Activated CD4-positive, alpha-beta T cell treated with anti-CD3 and anti-CD28 coated beads for 48 hours (primary cell): ENCODE data around the gene ABI1.
"Not testable (repeated sequence)": the region's sequence is repeated elsewhere in the genome, so short reads cannot be mapped to it uniquely, and the experiment has no call there.

Experiments used
- DNase-seq: peaks from one replicate; pipeline ENCODE4 v3.0.0-alpha.2; 2020

ABI1 gene

DNA sequence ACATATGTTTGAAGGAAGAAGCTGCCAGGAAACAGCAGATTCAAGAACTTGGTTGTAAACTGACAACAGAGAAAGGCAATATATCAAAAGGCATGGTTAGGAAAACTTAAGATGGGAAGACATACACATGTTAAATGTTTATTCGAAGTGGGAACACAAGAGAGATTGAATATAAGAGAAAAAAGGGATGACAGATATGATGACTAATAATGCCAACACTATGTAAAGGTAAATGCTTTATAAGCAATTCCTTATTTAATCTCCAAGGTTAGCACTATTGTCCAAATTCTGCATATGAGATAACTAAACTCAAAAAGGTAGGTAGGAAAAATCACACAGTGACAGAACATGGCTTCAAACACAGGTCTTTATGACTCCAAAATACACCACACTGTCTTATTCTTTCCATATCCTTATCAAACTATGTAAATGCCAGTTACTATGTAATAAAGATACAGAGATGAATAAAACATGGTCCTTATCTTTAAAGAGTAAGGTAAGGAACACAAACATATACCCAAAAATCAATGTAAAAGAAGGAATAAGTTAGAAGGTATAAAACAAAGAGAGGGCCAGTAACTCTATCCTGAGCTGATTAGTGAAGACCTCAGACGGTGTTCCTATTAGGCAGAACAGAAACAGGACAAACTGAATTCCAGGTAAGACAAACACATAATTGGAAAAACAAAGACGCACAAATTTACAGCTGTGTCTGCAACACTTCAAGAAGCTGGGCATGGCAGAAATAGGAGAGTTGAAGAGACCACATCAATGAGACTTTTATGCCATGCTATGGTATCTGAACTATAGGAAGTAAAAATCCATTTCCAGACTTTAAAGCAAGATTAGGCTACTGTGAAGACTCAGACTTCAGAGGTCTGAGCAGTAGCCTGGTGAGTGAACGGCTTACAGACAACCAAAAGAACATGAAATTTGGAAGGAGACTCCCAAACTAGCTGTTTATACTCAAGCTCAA lies 56.1 kb downstream of the ABI1 start:
- DNase-seq = no peak

DNA sequence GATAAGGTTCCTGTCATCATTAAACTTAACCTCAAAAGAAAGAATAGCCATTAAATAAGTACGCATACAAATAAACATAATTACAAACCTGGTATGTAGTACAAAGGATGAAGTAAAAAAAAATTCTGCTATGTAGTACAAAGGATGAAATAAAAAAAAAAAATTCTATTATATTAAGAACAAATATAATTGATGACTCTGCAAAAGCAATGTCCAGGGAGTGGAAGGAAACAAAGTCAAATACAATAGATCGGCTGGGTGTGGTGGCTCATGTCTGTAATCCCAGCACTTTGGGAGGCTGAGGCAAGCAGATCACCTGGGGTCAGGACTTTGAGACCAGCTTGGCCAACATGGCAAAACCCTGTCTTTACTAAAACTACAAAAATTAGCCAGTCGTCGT lies 56.9 kb downstream of the ABI1 start:
- DNase-seq = no peak

DNA sequence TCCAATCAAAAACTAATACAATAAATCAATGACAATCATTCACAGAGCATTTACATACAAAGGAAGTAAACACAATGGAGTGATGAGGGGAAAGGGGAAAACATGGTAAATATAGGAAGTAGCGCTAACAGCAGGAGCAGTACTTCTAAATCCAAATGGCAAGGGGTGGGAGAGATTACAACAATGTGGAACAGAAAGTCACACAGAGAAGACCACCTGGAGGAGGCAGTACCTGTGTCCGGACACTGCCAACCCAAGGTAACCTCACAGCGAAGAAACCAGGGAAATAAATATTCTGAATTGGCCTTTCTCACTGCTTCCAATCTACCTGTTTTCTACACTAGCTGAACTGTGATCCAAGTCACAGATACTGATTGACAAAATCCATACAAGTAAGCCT lies 58.2 kb downstream of the ABI1 start:
- no peak for DNase-seq

DNA sequence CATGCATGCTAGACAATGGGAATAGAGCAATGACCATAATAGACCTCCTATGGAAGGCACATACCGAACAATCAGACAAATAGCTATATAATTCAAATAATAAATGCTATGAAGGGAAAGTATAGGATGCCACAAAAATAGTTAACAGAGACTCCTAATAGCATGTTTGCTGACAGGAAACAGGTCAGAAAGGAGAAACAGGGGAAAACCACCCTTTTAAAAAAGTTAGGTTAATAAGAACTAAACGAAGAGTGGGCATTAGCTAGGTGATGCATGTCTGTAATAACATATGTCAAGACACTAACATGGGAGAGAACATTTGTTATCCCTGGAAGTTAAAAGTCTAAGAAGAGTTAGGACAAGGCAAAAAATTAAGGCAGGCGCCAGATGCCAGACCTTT lies 58.9 kb downstream of the ABI1 start:
- DNase-seq = no peak

DNA sequence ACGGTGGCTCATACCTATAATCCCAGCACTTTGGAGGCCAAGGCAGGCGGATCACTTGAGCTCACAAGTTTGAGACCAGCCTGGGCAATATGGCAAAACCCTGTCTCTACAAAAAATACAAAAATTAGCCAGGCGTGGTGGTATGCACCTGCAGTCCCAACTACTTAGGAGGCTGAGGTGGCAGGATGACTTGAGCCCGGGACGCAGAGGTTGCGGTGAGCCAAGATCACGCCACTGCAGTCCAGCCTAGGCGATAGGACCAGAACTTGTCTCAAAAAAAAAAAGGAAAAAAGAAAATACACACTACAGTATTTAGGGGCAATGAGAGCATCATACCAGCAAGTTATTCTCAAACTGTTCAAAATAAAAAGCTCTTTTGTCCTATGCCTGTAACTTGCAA lies 59.5 kb downstream of the ABI1 start:
- DNase-seq = no peak

DNA sequence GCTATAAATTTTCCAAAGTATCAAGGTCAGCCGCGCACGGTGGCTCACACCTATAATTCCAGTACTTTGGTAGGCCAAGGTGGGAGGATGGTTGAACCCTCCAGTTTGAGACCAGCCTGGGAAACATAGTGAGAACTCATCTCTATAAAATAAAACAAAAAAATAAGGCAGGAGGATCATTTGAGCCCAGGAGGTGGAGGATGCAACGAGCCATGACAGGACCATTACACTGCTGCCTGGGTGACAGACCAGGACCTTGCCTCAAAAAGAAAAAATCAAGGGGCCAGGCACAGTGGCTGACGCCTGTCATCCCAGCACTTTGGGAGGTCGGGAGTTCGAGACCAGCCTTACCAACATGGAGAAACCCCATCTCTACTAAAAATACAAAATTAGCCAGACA lies 60.3 kb downstream of the ABI1 start:
- no peak for DNase-seq

DNA sequence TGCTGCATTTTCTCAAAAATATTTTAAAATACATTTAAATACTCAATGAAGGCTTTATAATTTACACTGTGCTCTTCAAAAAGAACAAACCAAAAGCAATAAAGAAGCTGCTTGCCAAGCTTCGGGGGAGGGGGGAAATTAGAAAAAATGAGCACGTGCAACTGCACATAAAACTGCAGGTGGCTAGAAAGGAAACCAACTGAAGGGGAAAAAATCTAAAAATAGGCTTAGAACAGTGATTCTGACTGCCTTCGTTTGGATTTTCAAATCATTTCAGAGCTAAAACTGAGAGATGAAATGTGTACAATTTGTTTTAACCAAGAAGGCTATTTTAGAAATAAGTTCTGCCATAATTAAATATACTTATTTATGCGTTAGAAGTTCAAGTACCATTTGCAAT lies 61.4 kb downstream of the ABI1 start:
- DNase-seq = no peak

DNA sequence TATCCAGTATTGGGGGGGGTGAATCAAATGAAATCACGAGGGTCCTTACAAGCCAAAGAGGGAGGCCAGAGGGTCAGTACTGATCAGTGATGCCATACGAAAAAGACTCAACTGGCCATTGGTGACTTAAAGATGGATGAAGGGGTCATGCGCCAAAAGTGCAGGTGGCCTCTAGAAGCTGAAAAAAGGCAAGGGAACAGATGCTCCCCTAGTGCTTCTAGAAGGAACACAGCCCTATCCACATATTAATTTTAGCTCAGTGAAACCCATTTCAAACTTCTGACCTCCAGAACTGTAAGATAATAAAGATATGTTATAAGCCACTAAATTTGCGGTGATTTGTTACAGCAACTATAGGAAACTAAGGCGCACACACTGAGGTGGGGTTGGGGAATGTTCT lies 62.5 kb downstream of the ABI1 start:
- no peak for DNase-seq

DNA sequence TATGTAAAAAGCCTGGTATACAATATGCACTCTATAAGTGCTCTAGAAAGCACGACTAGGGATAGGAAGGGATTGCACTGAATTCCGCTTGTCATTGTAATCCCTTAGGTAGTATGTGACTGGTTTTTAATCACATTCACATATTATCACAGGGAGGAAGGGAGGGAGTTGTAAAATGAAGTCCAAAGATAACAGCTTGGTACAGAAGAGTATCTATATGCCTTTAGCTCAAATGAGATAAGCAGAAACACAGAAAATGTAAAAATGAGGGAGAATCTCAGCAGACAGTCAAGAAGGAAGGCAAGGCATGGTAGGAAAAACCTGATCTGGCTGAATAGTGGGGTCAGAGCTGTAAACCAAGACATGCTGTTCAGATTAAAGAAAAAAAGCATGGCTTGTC lies 63.4 kb downstream of the ABI1 start:
- DNase-seq = no peak

DNA sequence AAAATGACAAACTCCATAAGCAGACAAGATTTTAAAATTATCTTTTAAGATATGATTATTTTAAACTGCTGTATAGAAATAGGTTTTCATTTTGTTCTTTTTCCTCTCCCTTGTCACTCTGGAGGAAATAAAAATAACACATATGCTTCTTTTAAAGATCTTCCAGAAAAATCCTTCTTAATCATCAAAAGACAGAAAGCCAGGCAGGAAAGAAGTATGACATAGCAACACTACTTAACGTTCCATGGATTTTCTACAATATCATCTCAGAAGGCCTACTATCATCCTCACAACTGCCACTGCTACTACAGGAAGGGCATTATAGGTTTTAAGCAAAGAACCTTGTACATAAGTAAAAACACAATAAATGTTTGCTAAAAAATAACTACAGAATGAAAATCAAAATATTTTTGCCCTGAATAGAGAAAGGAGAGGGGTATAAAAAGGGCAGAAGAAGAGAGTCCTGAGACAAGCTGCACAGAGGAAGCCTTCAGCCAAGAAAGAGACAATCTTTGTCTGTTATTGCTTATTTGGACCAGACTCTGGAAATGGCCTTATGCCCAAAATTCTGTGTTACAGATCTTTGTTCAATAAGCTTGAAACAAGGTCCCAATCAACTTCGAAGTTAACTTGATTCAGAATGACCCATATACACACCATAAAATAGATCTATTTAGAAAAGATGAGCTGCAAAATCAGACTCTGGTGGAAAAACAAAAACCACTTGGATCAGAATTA lies 67.8 kb downstream of the ABI1 start:
- no peak for DNase-seq

DNA sequence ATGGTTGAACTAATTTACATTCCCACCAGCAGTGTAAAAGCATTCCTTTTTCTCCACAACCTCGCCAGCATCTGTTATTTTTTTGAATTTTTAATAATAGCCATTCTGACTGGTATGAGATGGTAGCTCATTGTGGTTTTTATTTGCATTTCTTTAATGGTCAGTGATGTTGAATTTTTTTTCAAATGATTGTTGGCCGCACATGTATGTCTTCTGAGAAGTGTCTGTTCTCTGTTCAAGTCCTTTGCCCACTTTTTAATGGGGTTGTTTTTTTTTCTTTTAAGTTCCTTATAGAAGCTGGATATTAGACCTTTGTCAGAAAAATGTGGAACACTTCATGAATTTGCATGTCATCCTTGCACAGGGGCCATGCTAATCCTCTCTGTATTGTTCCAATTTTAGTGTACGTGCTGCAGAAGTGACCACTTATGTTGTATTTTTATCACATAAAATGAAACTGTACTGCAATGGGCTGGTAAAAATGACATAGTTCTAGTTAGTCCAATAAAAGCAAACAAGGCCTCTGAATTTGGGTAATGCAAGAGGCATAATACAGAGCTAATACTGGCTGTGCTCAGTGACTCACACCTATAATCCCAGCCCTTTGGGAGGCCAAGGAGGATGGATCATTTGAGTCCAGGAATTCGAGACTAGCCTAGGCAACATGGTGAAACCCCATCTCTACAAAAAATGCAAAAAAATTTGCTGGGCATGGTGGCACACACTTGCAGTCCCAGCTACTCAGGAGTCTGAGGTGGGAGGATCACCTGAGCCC lies 70.3 kb downstream of the ABI1 start:
- no peak for DNase-seq

DNA sequence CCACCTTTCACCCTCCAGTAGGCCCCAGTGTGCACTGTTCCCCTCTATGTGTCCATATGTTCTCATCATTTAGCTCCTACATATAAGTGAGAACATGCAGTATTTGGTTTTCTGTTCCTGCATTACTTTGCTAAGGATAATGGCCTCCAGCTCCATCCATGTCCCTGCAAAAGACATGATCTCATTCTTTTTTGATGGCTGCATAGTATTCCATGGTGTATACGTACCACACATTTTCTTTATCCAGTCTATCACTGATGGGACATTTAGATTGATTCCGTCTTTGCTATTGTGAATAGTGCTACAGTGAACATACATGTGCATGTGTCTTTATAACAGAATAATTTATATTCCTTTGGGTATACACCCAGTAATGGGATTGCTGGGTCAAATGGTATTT lies 71.0 kb downstream of the ABI1 start:
- DNase-seq = not testable (repeated sequence)

DNA sequence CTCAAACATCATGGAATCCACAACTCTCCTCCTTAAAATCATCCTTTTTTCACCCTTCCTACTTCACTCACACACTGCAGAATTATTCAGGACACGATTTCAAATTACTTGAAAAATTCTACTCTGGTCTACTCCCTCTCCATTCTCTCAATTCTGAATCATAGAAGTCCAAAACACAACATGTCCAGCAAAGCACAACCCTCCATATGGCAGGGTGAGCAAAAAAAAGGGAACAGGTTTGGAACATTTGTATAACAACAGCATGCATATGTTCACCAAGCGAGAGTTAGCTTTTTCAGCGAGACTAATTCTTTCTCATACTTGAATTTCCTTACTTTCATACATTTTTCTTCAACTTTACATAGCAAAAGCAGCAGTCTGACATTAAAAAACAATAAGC lies 73.4 kb downstream of the ABI1 start:
- no peak for DNase-seq

DNA sequence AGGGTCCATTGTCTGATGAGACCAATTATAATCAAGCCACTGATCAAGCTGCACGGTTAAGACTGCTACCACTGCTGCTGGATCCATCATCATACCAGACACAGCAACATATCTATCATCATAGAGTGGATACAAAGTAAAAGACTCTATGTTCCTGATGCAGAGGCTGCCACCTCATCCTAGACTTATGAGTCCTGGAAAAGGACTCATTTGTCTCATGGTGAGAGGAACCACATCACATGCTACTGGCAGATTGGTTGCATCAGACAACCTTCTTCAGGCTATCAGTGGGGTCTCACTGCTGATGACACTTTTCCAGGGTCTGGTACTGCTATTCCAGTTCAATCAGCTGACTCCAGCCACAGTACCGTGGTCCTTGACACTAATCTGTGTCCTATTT lies 79.0 kb downstream of the ABI1 start:
- peak; percentile 27 for DNase-seq

DNA sequence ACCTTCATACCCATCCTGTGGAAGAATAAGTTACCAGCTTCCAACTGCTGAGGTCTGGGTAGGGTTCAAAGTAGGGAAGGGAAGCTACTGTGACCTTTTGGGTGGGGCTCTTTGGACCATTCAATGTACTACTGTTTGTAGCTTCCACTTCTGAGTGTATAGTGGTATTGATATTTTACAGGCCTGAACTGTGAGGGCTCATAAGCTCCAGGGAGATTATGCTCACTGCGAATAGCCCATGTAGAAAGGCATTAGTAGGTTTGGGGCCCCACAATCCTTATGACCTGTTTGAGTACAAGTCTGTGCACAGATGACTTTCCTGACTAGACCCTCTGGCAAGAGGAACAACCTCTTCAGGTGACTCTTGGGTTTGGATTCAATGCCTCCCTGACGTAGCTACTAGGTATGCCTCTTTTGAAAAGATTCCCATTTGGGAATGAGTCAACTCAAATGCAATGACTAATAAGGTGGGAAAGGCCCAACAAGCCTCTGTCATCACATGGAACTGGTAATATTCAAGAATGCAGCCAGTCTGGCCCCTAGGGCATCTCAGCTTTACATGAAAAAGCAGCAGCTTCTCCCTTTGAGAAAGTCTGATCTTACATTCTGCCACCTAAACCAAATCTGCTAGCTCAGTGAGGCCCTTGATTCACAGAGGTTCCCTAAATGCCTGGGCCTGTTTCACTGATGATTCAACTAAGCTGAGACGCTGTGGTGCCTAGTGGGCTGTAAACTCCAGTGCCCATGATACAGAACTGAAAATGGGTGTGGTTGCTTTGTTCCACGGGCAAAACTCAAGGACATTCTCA lies 79.8 kb downstream of the ABI1 start:
- peak; percentile 53 for DNase-seq

DNA sequence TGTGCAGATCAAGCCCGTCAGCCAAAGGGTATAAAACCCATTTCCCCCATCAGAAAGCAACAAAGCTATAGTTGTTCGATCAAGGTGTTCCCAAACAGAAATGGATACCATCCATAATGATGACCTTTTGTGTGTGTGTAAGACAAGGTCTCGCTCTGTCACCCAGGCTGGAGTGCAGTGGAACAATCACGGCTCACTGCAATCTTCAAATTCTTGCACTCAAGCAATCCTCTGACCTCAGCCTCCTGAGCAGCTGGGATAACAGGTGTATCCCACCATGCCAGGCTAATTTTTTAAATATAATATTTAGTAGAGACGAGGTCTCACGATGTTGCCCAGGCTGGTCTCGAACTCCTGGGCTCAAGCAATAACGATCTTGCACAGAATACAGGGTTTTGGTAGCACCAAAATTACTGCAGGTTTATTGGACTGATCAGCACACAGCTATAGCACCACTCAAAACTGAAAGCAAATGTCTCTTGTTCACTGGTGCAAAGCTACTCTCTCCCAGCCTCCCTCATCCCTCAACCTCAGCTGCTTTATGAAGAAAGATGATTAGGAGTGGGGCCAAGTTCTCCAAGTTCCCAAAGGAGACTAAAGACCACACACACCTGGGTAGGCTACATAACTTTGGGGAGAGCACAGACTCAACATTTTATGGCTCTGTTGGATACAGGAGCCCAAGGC lies 80.5 kb downstream of the ABI1 start:
- DNase-seq = no peak

DNA sequence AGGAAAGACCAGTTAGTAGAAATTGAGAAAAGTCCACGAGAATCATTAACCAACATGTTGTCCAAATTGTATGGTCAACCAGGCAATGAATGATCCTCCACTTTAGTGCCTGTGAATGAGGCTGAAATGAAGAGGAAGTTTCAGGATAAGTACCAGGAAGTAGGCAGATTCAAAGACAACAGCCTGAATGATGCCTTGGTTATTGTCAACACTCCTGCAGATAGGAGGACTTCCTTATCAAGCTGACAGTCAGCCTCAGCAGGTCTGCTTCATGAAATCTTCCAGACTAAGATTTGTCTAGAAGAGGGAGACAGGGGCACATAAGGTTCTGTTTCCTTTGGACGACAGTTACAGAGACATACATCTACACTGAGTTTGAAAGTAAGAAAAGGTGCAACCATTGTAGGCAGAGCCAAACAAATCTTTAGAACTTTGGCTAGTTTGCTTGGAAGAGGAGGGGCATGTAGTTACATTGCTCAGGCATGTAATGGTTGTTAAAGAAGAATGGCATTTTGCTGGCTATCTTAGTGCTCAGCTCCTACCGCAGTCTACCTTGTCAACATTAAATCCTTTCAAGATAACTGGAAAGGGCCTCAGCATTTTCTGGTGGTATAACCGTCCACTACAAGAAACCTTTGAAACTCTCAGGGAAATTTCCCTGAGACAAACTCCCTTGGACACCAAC lies 81.4 kb downstream of the ABI1 start:
- no peak for DNase-seq

DNA sequence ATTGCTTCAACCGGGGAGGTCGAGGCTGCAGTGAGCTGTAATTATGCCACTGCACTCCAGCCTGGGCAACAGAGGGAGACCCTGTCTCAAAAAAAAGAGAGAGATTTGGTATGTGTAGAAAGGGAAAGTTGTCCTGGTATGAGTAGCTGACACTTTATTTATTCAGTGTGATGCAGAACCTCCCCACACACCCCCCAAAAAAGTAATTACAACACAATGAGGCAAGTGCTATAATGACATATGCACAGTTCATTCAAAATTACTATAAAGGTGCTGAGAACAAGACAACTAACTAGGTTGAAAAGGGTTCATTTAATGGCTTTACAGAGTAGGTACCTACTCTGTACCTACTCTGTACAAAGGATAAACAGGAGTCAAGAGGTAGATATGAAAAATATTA lies 83.1 kb downstream of the ABI1 start:
- DNase-seq = no peak

DNA sequence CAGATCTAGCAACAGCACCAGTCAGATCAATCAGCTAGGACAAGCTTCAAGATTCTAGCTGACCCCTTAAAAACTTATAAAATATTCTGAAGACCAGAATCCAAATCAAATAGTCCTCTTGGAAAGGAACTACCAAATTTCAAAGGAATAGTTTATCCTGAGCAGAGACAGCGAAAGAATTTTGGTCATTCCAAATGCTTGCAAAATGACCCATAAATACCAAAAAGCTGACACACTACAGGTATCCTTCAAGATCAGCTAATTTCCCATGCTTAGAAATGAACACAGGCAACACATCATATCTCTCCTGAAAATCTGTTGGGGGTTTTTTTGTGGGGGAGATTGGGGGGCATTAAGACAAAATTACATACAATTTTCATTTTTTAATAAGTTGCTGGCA lies 84.5 kb downstream of the ABI1 start:
- no peak for DNase-seq

DNA sequence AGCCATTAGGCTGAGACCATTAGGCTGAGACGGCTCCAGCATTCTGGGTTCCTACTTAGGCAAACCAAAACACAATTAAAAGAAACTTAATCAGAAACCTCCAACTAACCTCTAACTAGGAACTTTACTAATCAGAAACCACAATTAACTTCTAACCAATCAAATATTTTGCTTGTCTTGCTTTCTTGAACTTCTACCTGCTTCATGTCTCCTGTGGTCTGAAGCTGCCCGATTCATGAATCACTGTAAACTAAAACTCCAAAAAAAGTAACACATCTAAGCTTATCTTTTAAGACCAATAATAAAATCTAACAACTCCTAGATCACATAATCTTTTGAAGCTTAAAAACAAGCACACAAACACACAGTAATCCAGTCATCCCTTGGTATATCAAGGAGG lies 87.1 kb downstream of the ABI1 start:
- no peak for DNase-seq

DNA sequence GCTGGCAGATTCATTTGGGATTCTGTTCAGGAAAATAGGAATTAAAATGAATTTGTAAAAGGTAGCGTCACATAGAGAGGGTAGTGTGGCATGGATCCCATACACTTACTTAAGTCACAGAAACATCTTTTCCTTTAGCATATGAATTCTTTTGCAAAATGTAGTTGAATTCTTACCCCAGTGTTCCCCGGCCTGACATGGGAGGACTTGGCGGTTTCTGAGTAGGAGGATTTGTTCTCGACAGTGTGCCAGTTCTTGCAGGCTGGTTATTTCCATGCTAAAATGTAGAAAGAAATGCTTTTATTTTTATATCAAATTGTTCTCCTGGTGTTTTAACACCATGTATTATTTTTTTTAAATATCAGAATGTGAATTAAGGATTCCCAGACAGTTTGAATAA lies 90.7 kb downstream of the ABI1 start:
- DNase-seq = no peak
